ENCODE results near the gene CTAGE9. TPM values are rescaled to one million over a fixed set of nuclear protein-coding genes. Genes with fewer than 3 reads are reported as not detected.

Gene CTAGE9
- total and polyA plus RNA-seq, 2 donors (not counting 1 experiment from before 2014, with no cell fraction given) = not detected

GRCh38 chr6:131663578-131664165 is 47.1 kb downstream of the CTAGE9 start:
- no peak overlapping the region for H2AFZ ChIP-seq (ENCODE audit: low read length)
- no peaks in the 10 kb centered on the region for H3K36me3 ChIP-seq (ENCODE audit: control insufficient read depth, insufficient read depth, low read length)
- peaks cover 3% of the 10 kb centered on the region for H3K4me1 ChIP-seq (ENCODE audit: control insufficient read depth, extremely low read depth, insufficient read depth, low read length)
- H3K9ac ChIP-seq (ENCODE audit: insufficient read depth, low read length) = no peak overlapping the region
- no peaks in the 10 kb centered on the region for H4K20me1 ChIP-seq (ENCODE audit: control insufficient read depth, extremely low read depth, insufficient read depth, low read length)
- H3K9me3 ChIP-seq (ENCODE audit: control insufficient read depth, insufficient read depth, low read depth, low read length) = no peaks in the 10 kb centered on the region
- TF ChIP-seq EZH2 (IDR thresholded peaks at IDR 0.05; ENCODE audit: low read length, missing control alignments) = no peak
- TF ChIP-seq, protein P1, sequence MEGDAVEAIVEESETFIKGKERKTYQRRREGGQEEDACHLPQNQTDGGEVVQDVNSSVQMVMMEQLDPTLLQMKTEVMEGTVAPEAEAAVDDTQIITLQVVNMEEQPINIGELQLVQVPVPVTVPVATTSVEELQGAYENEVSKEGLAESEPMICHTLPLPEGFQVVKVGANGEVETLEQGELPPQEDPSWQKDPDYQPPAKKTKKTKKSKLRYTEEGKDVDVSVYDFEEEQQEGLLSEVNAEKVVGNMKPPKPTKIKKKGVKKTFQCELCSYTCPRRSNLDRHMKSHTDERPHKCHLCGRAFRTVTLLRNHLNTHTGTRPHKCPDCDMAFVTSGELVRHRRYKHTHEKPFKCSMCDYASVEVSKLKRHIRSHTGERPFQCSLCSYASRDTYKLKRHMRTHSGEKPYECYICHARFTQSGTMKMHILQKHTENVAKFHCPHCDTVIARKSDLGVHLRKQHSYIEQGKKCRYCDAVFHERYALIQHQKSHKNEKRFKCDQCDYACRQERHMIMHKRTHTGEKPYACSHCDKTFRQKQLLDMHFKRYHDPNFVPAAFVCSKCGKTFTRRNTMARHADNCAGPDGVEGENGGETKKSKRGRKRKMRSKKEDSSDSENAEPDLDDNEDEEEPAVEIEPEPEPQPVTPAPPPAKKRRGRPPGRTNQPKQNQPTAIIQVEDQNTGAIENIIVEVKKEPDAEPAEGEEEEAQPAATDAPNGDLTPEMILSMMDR (conservative IDR thresholded peaks at IDR 0.05 in 1 of 2, IDR thresholded peaks at IDR 0.05 in 1 of 2; ENCODE audit: low read depth in 1 of 2, low read length in 2 of 2) = no peak
- DNase-seq (ENCODE audit: low read depth in 2 of 2) = no peak
- H3K79me2 ChIP-seq (ENCODE audit: control insufficient read depth, insufficient read depth, low read length) = no peaks in the 10 kb centered on the region
- no peaks in the 10 kb centered on the region for H3K27me3 ChIP-seq (ENCODE audit: control insufficient read depth, insufficient read depth, low read length)
- no peak overlapping the region for H3K27ac ChIP-seq (ENCODE audit: insufficient read depth, low read length)
- H3K4me2 ChIP-seq (ENCODE audit: extremely low read depth, insufficient read depth, low read length) = no peak overlapping the region
- no peak overlapping the region for H3K4me3 ChIP-seq (replicated peaks in 1 of 4; ENCODE audit: control extremely low read depth in 1 of 4, insufficient read depth in 1 of 4, low read depth in 3 of 4, low read length in 4 of 4)

- TF ChIP-seq, protein P1 (conservative IDR thresholded peaks at IDR 0.05 in 1 of 2, IDR thresholded peaks at IDR 0.05 in 1 of 2; ENCODE audit: low read depth in 1 of 2, low read length in 2 of 2) = no peak
- no peak for TF ChIP-seq EZH2 (IDR thresholded peaks at IDR 0.05; ENCODE audit: low read length, missing control alignments)
- H2AFZ ChIP-seq (ENCODE audit: low read length) = peak overlapping the region; percentile 16
- no peak overlapping the region for H3K4me2 ChIP-seq (ENCODE audit: extremely low read depth, insufficient read depth, low read length)
- H3K79me2 ChIP-seq (ENCODE audit: control insufficient read depth, insufficient read depth, low read length) = no peaks in the 10 kb centered on the region
- no peak overlapping the region for H3K9ac ChIP-seq (ENCODE audit: insufficient read depth, low read length)
- H3K4me1 ChIP-seq (ENCODE audit: control insufficient read depth, extremely low read depth, insufficient read depth, low read length) = peaks cover 3% of the 10 kb centered on the region
- H3K27me3 ChIP-seq (ENCODE audit: control insufficient read depth, insufficient read depth, low read length) = no peaks in the 10 kb centered on the region
- H3K27ac ChIP-seq (ENCODE audit: insufficient read depth, low read length) = no peak overlapping the region
- no peak overlapping the region for H3K4me3 ChIP-seq (replicated peaks in 1 of 4; ENCODE audit: control extremely low read depth in 1 of 4, insufficient read depth in 1 of 4, low read depth in 3 of 4, low read length in 4 of 4)
- no peaks in the 10 kb centered on the region for H3K9me3 ChIP-seq (ENCODE audit: control insufficient read depth, insufficient read depth, low read depth, low read length)
- no peaks in the 10 kb centered on the region for H3K36me3 ChIP-seq (ENCODE audit: control insufficient read depth, insufficient read depth, low read length)
- DNase-seq (ENCODE audit: low read depth in 2 of 2) = peak; percentile 3 to 53
- no peaks in the 10 kb centered on the region for H4K20me1 ChIP-seq (ENCODE audit: control insufficient read depth, extremely low read depth, insufficient read depth, low read length)
These were observed 50.6 kb downstream of the CTAGE9 start for GRCh38 chr6:131660195-131660594.

Other genes starting within 250 kb of the CTAGE9 start
- gene ARG1, start 137.8 kb downstream of the CTAGE9 start, total RNA-seq = not detected in 2 replicates
- gene ARG1, start 137.8 kb downstream of the CTAGE9 start, polyA plus RNA-seq = not detected in 2 replicates
- gene MED23, start 82.8 kb downstream of the CTAGE9 start, total RNA-seq = 24.7 and 27.4 TPM in 2 replicates
- gene MED23, start 82.8 kb downstream of the CTAGE9 start, polyA plus RNA-seq = 21.7 and 25.1 TPM in 2 replicates
- gene ENPP3, start 73.7 kb downstream of the CTAGE9 start, total RNA-seq = 0.17 and 0.26 TPM in 2 replicates
- gene ENPP3, start 73.7 kb downstream of the CTAGE9 start, polyA plus RNA-seq = 0.02 and 0.06 TPM in 2 replicates
- gene OR2A4, start 9.6 kb downstream of the CTAGE9 start, total RNA-seq = not detected in 2 replicates
- gene OR2A4, start 9.6 kb downstream of the CTAGE9 start, polyA plus RNA-seq = 0.08 TPM in 1 of 2 replicates, not detected in the other
- gene ENPP1, start 97.0 kb upstream of the CTAGE9 start, total RNA-seq = 13.1 and 85.4 TPM in 2 replicates
- gene ENPP1, start 97.0 kb upstream of the CTAGE9 start, polyA plus RNA-seq = 48.6 and 51.7 TPM in 2 replicates
- 20.5 and 22.8 TPM in 2 replicates for gene CCN2, start 240.4 kb upstream of the CTAGE9 start, total RNA-seq
- 216 and 347 TPM in 2 replicates for gene CCN2, start 240.4 kb upstream of the CTAGE9 start, polyA plus RNA-seq

Measured in fibroblast of lung (primary cell).